Bone marrow (tissue), 2 donors: ENCODE data around the gene SELENBP1.
"Not testable (repeated sequence)": the region's sequence is repeated elsewhere in the genome, so short reads cannot be mapped to it uniquely, and the experiment has no call there.

Source experiments
- DNase-seq, 2 donors: peaks; one replicate each; lab custom pipeline; 2025; lab: John Stamatoyannopoulos, UW

SELENBP1 gene

DNA sequence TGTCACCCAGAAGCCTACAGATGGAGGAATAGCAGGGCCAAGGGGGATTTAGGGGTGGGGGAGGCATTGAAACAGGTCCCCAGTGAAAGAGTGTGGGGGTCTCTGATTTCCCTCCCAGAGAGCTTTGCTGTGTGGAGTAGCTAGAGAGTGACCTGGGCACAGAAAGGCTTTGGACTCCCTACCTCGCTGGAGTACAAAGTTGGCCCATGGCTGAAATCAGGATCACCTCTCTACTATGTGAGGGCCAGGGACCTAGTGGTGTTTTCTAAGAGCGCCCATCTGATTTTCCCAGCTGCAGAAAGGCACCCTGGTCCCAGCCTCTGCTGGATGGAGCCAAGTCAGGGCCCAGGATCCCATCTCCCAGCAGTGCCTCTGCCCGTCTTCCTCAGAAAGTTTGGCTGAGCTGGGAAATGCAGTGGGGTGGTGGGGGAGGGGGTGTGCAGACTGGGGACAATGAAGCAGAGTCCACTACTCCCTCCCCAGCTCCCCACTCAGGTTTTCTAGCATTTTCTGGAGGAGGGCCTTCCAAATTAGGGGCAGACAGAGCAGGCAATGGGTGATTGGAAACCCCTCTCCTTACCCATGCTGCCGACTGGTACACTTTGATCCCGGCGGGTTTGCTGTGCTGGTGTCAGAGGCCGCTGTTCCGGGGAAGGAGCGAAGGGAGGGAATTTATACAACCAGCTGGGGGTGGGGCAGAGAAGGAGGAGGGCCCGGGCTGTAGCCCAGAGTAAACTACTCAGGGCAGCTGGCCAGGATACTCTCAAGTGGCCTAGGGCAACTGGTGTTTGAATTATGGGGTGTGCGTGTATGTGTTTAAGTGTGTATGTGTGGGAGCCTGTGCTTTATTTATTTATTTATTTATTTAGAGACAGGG lies at the start of gene SELENBP1:
Gene SELENBP1, minus strand, starts transcription at position 648 of the 877 bp plus-strand sequence. Its CDS starts 64 bp downstream, at position 584.
- DNase-seq: no peak

DNA sequence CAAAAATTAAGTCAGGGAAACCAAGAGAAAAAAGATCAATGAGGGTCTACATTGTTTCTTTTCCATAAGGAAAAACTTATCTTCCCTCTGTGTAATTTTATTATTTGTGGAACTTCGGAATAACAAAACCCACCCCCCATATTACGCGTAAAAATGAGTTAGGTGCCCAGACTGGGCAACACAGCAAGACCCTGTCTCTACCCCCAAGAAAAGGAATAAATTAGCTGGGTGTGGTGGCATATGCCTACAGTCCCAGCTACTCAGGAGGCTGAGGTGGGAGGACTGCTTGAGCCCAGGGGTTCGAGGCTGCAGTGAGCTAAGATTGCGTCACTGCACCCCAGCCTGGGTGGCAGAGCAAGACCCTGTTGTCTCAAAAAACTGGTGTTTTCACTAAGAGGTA lies 47.3 kb upstream of the SELENBP1 start:
- DNase-seq: no peak

GRCh38 chr1:151418081-151418480 lies 45.6 kb upstream of the SELENBP1 start:
- DNase-seq: no peak

GRCh38 chr1:151416231-151416630 lies 43.7 kb upstream of the SELENBP1 start:
- no peak for DNase-seq

DNA sequence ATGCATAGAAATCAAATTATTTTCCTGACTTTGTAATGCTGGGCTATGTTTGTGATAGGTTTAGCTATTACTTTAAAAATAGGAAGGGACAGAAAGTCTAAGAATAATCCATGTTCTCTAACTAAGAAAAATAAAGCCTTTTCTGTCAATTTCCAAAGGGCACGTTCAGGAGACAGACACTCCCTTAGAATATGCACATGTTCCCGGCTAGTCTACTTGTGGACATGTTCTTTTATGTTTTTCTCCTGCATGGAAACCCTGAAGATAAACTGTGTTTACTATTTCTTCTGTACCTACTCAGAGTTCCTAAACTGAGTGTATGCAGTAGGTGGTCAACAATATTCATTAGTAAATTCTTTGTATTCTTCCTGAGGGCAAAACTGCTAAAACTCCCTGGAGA lies 39.4 kb upstream of the SELENBP1 start:
- no peak for DNase-seq

DNA sequence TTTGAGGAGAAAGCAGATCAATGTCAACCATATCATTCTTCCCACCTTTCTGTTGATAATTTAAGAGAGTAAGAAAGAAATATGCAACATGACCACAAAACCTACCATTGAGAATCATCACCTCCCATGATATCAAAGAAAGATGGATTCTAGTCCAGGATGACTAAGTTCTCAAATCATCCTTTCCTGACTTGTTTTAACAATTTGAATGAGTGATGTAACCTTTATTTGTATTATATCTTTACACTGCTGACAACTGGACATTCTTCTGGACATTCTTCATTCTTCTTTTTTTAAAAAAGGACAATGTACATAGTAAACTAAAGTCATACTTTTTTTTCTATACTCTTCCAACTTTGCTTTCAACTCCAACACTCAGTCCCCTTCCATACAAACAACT lies 36.4 kb upstream of the SELENBP1 start:
- no peak for DNase-seq

- DNase-seq: no peak
These were observed 34.8 kb upstream of the SELENBP1 start for GRCh38 chr1:151407304-151407703.

GRCh38 chr1:151406176-151406575 lies 33.7 kb upstream of the SELENBP1 start:
- DNase-seq: no peak

GRCh38 chr1:151405187-151405951 lies 32.9 kb upstream of the SELENBP1 start:
- DNase-seq: no peak

DNA sequence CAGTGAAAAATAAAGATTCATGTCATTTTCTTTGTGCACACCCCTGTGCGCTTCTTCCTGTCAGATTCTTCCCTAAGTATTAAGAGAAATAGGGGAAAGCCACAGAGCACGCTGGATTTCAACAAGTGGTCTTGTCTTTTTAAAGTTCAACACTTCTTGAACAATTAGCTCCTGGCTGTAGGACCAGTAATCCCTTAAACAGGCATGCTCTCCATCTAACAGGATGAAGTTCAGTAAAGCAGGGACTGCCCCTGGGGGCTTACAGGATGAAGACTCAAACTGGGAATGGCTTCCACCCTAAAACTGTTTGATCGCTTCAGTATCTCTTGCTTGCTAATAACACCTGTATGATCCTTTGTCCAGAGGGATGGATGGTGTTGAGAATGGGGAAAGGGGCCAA lies 31.1 kb upstream of the SELENBP1 start:
- no peak for DNase-seq

DNA sequence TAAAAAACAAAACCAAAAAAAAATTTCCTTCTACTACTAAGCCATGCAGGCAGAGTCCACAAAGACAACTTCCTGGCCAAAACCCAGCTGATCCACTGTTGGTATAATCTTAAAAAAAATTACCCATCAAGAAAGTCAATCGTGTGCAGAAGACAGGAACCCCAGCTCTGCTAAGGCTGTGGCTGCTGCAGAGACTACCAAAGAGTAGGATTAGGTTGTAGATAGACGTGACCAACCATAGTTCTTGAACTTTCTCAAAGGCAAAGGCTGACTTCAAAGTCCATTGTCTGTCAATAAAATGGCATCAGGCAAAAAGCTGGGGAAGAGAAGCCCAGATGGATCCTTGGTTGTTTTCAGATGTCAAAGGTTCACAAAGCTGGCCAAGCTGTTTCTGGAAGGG lies 30.3 kb upstream of the SELENBP1 start:
- DNase-seq: no peak

- no peak for DNase-seq
These were observed 29.4 kb upstream of the SELENBP1 start for GRCh38 chr1:151401860-151402259.

DNA sequence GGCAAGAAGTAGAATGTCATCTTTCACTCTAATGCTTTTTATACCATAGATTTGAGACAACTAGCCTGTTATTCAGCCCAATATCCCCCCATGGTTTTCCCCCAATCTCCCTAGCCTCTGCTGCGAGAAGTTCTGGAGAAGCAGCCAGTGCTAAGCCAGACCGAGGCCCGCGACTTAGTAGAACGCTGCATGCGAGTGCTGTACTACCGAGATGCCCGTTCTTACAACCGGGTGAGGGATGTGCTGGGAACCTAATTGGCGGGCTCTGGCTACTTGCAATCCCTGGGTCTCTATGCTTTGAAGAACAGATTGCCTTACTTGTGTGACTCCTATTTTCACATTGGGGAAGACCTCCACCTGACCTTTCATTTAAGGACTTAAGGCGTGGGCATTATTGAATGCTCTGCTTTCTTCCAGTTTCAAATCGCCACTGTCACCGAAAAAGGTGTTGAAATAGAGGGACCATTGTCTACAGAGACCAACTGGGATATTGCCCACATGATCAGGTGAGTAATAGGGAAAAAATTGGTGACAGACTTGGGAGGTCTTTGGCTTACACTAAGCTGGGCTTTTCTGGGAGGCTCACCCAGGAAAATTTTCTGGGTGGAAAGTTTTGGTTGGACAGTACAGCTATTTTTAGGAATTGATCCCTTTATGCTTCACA lies 28.8 kb upstream of the SELENBP1 start:
- no peak for DNase-seq

- DNase-seq: peak; percentile 61 to 89
These were observed 27.0 kb upstream of the SELENBP1 start, which contains the start of gene PSMB4 for GRCh38 chr1:151399324-151400171. Gene PSMB4, plus strand, starts transcription at chr1:151399573. Its CDS starts 15 bp downstream, at chr1:151399588.

DNA sequence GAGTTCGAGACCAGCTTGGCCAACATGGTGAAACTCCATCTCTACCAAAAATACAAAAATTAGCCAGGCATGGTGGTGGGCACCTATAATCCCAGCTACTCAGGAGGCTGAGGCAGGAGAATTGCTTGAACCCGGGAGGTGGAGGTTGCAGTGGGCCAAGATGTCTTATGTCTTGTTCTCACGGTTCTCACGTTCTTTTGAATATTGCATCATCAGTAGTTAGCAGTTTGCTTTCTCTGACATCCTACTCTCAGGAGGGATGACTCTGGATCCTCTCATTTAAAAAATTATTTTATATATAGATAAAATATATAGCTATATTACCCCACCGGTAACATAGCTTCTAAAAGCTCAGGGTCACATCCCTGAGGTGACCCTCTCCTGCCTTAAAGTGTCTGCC lies 23.8 kb upstream of the SELENBP1 start:
- not testable (repeated sequence) for DNase-seq

GRCh38 chr1:151393583-151393982 lies 21.1 kb upstream of the SELENBP1 start:
- no peak for DNase-seq

- no peak for DNase-seq
These were observed 18.6 kb upstream of the SELENBP1 start for GRCh38 chr1:151391079-151391563.

GRCh38 chr1:151390221-151391078 lies 17.9 kb upstream of the SELENBP1 start:
- DNase-seq: not testable (repeated sequence)

- DNase-seq: no peak
These were observed 13.5 kb upstream of the SELENBP1 start for GRCh38 chr1:151386002-151386401.

DNA sequence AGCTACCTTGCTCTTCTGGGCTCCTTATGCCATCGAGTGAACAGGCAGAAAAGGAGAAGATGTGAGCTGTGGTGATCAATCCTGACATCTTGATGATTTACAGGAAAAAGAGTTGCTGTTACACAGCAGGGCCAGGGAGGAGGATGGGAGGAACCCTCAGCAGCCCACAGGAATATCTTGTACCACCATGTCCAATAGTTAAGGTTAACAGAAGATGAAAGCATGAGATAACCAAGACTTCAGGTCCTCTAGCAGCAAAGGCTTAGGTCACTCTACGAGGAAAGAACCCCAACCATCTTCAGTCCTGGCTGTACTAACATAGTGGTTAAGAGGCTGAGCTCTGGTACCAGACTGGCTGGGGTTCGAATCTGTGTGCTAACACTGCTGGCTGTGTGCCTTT lies 12.1 kb upstream of the SELENBP1 start:
- no peak for DNase-seq
